Activated CD4-positive, alpha-beta T cell treated with anti-CD3 and anti-CD28 coated beads, Interleukin-2, amount 50 U/mL, for 4 hours (primary cell): ENCODE results near the gene TMEM164.

ENCODE experiments used
- DNase-seq, 2 experiments: peaks; one replicate each; pipeline ENCODE4 v3.0.0-alpha.2; 2020

The TMEM164 gene

DNA sequence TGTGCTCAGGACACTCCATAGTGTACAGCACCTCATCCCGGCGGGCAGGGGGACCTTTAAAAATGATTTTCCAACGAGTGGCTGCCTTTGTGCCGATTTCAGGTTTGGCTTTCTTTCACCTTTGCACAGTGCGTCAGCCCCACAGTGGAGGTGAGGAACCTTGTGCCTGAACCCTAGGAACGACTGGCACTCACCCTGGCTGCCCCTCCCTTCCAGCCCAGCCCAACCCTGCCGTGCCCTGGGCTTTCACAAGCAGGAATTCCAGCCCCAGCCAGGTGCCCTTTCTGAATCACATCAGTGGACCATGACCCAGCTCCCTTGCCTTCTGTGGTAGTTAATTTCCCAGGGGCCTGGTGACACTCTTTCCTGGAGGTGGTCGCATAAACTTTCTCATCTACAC, 1.3 kb downstream of the TMEM164 start:
- DNase-seq: no peak

DNA sequence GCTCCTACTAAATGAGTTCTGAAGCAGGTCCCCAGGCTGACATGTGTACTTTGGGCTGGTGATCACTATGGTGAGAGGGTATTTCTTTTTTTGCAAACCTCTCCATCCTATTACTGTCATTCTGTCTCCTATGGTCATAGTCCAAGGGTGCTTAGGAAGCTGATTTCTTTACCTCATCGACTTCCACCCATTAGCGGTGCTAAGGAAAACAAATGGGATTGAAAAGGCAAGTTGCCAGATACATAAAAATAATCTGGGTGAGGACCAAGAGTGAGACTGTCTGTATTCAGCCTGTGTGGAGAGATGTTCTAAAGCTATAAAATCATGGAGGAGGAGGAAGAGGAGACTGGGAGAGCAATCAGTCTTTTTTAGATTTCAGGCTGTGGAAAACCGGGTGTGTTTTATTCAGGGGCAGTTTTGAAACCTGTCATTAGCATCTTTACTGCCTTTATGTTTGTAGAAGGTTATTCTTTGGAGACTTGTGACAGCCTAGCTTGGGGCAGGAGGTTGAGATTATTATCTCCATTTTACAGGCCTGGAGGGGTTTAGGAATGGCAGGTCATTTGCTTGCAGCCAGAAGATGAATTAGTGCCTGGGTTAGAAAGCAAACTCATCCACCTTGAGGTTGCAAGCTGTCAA, 1.9 kb downstream of the TMEM164 start:
- no peak for DNase-seq

DNA sequence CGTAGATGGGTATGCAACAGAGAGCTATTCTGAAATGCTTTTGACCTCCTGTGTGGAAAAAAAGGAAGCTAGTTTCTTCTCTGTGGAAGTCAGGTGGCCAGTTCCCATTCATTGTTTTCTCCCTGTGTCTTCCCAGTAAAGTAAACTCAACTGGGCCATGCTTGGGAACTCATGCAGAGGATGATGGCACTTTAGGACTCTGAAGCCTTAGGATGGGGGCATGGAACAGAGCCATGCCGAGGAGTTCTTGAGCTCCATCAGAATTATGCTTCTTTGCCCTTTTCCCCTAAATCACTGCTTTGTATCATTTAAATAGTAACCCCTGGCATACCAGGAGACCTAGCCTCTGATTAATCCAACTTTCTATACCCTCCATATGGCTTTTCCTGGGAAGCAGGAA, 3.2 kb downstream of the TMEM164 start:
- DNase-seq: no peak

DNA sequence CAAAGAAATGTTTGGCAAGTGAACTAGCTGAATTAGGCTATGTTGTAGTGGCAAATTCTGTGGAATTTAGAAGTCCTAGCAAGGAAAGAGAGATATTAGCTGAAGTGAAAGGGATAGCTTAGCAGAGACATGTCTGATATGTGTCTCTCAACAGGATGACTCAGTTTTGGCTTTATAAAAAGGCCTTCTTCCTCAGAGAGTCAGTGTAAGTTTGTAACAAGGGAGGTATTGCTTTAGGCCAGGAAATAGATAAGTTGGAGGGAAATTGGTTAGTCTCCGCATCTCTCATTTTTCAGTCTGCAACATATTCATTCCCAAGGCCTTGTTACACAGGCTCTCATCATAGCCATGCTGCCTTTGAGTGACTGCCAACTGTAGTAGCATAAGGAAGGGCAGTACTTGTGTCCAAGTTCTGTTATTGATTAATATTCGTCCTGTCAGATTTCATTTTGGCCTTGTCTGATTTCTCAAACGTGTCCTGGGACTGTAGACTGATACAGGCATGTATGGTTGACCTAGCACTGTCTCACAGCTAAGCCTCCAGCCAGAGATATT, 4.0 kb downstream of the TMEM164 start:
- DNase-seq: no peak

DNA sequence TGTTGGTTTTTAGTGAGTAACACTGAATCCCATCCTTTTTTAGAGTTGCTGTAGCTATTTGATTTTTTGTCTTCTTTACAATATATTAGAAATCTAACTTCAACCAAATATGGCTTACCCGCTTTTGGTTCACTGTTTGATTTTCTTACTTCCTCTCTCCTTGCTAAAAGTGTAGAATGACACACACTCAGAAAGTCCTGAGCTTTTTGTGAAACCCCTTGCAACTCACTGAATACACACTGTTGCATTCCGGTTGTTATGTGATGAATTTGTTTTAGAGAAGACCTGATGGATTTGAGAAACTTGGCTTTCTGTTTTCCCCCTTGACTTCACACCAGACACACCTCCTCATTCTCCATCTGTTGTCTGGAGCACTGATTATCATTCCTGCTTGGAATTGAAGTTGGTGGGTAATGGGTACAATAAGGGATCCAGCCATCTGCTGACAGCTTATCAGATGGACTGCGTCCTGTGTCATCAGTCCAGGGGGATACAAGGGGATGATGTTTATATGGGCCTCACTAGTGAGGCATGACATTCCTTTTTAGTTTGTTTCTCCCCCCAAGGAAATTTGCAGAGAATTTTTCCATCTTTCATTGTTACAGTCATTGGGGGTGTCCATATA, 5.2 kb downstream of the TMEM164 start:
- DNase-seq: no peak

DNA sequence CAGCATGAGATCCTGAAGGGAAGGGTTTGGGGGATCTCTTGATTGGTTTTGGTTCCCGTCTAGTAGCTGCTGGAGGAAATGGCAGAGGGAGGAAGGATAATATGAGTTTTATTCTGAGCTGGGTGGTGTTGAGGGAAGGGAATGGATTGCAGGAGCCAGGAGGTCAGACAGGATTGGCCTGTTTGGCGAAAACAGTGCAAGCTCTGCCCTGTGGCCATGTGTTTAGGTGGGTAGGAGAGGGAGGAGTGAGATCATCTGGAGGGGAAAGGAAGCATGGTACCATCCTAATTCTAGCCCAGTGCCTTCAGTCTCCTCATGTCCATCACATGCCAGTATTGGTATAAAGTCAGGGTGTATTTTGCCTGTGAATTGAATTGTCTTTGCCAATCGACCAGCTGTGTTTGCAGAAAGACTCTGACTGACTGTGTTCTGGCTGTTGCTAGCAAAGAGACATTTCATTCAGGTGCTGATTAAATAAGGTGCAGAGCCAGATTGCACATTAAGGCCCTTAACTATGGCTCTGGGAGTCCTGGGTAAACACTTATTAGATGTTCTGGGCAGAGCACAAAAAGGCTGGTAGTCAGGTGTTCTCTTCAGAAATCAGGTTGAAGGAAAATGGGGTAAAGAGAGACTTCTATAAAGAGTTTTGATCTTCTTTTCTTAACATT, 10.0 kb downstream of the TMEM164 start:
- no peak for DNase-seq

DNA sequence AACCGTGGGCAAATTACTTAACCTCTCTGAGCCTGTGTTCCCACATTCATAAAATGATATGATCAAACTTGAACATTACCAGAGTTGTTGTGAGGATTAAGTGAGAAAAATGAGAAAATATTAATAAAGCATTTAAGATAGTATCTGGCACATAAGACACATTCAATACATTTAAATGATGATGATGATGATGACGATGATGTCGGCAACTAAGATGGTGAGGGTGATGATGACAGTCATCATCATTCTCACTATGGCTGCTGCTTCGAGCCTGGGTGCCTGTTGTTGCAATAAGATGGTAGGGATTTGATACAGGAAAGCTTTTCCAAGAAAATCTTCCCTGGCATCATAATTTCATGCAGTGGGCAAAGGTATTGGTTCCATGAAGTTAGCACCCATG, 11.1 kb downstream of the TMEM164 start:
- no peak for DNase-seq

DNA sequence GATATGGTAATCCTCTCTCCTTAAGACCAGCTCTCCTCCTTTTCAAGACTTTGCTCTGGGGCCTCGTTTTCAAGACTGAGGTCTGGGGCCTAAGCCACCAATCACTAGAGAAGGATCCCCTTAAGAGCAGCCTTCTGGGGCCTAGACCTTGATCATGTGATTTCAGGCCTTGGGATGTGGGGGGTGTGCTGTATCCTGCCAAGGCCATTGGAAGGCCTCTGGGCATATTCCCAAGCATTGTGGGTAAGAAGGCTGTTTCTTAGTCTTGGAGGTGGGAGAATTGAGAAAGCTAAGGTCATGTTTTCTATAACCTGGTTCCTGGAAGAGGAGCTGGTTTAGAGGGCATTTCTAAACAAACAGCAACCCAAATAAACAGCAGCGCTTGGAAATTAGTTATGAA, 12.1 kb downstream of the TMEM164 start:
- no peak for DNase-seq

DNA sequence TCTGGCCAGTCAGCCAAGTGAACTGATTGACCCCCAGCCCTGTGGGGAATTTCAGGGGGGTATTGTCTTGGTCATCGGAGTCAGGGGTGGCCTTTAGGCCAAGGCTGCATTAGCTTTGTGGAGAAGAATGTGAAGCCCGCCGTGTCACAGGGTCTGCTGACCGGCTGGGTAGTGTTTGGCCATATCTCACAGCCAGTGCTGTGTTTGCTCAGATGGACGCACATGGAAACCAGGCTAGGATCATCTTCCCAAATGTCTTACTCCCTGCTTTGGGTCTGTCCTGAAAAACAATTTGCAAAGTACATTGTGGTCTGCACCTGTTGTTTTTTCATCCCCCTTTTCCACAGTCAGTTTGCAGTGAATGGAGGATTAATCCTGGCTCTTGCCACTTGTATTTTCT, 13.0 kb downstream of the TMEM164 start:
- no peak for DNase-seq

DNA sequence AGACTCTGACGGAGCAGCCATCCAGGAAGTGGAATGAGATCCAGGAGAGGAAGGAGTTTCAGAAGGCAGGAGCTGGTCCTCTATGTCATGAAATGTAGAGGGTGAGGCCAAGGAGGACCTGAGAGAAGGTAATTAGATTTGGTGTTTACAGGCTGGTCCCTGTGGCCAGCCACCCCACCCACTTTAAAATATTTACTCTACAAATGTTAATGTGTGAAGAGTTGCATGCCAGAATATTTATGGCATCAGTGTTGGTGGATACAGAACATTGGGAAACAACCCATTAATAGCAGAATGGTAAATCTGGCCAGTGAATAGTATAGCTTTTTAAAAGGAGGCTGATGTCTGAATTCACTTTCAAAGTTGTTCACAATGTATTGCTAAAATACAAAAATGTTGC, 17.6 kb downstream of the TMEM164 start:
- no peak for DNase-seq

DNA sequence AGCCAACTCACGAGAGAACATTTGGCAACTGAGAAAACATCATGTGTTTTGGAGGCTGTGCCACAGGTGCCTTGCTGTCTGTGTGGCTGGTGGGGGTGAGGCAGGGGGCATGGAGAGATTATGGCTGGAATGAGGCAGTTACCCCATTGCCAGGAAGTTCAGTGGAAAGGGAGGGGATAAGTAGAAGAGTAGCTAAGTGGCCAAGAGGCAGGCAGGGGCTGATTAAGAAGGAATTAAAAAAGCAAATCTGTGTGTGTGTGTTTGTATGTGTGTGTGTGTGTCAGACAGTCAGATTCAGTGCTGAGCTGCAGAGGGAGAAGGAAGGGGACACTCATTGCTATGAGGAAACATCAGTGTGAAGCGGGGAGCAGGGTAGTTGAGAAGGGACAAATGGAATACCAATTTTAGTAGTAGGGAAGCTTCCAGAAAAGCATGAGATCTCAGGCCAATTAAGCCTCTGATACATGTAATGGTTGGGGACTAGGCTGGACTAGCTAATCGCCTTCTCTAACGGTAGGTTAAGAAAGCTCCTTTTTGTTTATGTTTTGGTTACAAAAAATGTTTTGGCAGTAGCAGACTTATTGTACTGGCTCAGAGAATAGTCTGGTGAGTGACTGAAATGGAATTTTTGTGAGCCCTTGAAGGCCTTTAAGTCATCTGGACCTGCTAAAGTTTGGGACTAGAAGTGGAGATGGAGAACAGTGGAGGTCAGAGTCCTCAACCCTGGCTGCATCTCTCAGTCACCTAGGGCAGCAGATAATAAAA, 18.5 kb downstream of the TMEM164 start:
- no peak for DNase-seq

DNA sequence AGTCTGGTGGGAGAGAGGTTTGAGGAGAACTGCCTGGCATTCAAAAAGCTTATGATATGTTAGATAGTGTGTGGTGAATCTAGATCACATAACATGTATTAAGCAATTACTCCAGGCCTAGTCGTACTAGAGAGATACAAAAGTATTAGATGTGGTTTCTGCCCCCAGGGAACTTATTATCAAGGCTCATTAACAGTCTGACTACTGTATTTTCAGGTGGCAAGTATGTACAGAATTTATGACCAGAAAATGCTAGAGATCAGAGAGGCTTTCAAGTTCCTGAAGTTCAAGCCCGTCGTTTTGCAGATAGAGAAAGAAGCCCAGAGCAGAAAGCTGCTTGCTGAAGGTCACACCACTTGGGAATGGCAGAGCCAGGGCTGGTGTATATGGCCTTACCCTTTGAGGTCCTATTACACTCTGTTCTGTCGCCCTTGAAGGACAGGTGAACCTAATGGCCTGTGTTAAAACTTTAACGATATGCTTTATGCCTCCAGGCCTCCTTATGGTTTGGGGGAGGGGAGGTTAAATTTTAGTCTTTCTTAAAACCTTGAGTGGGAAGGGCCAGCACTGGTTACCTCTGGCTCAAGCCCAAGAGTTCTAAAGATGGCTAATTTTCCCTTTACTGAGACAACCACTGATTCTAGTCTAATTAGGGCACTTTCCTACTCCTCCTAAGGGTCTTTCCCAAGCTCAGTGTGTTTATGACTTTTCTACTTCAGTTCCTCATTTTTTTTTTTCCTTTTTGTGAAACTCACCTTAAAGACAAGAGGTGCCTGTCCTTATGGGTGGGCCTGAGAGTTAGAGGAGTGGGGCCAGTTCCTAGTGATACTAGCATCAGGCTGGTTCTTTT, 19.9 kb downstream of the TMEM164 start:
- DNase-seq: no peak

DNA sequence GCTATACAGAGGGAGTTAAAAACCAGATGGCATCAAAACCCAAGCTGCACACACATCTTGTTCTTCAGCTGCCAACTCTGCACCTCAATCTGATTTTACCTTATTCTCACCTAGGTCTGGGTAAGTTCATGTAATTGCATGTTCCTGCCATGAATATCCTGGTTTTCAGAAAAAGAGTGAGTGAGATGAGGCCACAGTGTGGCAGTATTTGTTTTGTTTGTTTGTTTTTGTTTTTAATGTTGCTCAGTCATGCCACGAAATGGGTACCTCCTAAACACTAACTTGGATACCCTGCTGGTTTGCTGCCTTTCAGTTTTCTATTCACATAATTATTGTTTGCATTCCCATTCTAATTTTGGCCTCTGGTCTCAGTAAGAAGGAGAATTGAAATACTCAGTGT, 22.5 kb downstream of the TMEM164 start:
- DNase-seq: no peak

DNA sequence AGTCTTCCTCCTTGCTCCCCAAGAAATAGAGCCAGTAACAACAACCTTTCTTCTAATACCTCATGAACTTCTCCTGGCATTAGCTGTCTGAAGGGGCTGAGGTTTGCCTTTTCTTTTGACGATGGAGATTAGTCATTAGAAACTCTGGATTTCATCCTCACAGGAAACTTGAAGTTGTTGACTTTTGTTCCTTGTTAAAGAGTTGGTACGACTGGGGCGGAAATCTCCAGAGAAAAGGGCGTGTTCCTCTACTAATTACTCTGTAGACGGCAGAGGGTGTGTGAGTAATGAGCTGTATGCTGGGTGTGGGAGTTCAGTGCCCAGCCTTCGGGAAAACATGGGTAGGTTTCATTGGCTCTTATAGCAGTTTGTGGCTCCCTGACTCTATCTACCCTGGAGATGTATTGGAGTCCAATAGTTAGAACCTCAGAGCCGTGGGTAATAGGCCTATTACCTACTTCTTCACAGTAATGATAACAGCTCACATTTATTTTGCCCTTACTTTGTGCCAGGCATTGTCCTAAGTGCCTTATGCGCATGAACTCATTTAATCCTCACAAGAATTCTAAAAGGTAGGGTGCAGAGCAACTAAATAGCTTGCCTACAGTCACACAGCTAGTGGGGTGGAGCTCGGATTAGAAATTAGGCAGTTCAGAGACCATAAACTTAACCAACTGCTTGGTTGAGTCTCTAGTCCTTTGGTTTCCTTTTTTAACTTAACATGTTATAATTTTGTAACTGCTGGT, 23.4 kb downstream of the TMEM164 start:
- no peak for DNase-seq

DNA sequence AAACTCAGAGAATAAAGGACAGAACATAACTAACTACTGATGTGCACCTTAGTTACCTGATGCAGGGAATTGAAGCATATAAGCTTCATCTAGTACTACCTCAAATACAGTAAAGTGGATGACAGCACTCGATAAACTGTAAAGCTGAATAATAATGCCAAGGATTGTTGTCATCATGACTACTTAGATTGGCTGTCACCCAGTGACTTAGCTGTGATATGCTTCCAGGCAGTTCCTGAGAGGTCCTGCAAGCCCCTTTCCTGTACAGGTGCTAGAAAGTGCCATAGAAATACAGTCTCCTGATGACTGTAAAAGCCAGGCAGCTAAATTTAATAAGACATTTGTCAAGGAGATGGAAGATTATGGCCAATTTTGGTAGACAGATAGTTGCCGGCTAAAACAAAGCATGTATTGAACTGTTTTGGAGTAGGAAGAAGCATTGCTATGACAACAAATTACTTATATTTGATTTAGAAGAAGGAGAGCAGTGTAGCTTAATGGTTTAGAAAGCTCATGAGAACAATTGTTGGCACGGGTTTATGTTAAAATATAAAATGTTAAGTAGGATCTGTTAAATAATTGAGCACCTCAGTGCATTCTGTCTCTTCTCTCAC, 29.7 kb downstream of the TMEM164 start:
- DNase-seq: no peak

DNA sequence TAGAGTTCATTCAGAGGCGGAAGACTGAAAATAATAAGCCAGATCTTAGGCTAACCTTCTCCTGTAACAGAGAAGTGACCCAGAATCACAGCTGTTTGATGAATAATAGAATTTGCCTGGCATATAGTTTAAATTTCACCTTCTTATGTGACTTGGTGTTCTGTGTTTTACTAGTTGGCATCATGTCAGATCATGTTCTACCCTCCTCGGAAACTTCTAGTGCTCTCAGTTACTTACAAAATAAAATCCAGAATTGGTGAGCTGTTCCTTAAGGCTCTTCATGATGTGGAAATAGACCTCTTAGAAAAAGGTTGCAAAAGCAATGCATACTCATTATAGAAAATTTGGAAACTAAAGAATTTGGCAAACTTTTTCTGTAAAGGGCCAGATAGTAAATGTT, 31.1 kb downstream of the TMEM164 start:
- DNase-seq: no peak

DNA sequence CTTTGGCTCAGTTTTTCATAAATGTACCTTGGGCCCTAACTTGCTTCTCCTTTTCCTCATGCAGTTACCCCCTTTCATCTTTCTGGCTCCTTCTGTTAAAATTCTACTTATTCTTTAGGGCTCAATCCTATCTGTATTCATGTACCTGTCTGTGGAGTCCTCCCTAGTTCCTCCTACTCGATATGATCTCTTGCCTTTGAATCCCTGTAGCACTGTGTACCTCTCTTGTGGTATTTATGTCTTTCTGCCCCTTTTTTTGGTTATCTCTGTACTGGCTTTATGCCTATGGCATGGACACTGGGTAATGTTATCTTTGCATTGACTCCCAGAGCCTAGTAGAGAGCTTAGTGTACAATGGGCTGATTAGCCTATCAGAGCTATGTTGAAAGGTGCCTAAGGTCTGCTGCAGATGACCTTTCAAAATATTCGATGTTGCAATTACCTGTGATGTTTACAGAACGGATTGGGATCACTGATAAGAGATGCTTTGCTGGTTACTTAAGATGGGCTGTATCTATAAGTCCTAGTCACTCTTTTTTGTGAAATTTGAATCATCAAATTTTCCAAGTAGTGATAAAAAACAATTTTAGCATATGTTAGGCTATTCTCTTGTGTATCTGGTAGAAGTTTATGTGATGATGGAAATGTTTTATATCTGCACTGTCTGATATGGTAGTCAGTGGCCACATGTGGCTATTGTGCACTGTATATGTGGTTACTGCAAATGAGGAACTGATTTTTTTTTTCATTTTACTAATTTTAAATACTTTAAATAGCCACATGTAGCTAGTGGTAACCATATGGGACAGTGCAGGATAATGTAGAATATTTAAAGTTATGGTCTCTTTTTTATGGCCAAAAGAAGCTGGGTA, 33.5 kb downstream of the TMEM164 start:
- DNase-seq: no peak

DNA sequence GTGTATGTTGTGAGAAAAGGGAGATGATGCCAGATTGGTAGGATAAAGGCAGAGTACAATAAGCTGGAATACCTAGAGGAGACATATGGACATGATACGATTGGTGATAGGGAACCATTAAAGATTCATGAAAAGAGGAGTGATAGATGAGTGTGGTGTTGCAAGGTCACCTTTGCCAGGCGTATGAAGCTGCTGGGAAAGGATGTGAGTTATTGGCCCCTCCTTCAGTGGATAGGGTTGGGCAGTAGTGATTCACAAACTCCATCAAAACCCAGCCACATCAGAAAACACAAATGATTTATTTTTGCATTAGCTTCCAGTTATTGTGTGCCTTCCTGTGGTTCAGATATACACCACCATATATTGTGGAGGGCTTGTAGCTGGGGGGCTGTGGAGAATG, 34.3 kb downstream of the TMEM164 start:
- no peak for DNase-seq

DNA sequence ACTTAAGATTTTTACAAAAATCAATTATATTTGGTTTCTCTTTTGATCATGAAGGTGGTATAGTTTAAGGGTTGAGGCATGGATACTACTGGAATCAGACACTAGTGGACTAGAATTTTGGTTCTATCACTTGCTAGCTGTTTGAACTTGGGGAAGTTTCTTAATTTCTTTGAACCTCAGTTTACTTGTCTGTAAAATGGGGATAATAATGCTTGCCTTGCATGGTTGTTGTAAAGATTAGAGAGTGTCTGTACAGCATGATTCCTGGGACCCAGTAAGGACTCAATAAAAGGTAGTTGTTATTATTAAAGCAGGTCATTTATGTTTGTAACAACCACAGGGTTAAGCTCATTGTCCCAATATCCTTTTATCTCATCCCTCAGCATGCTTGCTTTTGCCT, 36.0 kb downstream of the TMEM164 start:
- no peak for DNase-seq

DNA sequence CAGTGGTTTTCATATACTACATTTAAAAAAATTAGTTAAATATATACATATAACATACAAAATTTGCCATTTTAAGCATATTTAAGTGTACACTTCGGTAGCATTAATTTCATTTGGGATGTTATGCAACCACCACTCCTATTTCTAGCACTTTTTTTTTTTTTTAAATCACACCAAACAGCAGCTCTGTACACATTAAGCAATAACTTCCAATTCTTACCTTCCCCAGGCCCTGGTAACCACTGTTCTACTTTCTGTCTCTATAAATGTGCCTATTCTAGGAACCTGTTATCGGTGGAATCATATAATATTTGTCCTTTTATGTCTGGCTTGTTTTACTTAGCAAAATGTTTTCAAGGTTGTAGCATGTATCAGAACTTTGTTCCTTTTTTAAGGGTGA, 39.1 kb downstream of the TMEM164 start:
- no peak for DNase-seq
